ENCODE data around the gene ARL2.
A peak's percentile ranks its signal among the peaks of the same experiment; 100 is the strongest.

GRCh38 chr11:65021509-65021908 is 7.5 kb downstream of the ARL2 start:
- TF ChIP-seq CTCF (IDR thresholded peaks at IDR 0.05 in 8 of 11, conservative IDR thresholded peaks at IDR 0.05 in 3 of 11) (no peak), POLR2A (IDR thresholded peaks at IDR 0.05) (no peak), POLR2AphosphoS5 (IDR thresholded peaks at IDR 0.05) (peak in 1 of 3 donors; percentile 18)
